ENCODE results near the gene GREB1L.

GRCh38 chr18:21300035-21300907 lies 58.2 kb downstream of the GREB1L start:
- TF ChIP-seq E2F1 (CRISPR knock-in tag; IDR thresholded peaks at IDR 0.05) (no peak), CTCF (IDR thresholded peaks at IDR 0.05) (no peak), PREB (CRISPR knock-in tag; IDR thresholded peaks at IDR 0.05; ENCODE audit: borderline replicate concordance) (no peak), MLX (CRISPR knock-in tag; IDR thresholded peaks at IDR 0.05) (no peak), ZNF416 (CRISPR knock-in tag; IDR thresholded peaks at IDR 0.05) (no peak)

Data from WTC11 (cell line).